Stomach (tissue), 9 donors: Measurements from ENCODE around the gene RBMS1. TPM values are rescaled to one million over a fixed set of nuclear protein-coding genes. Genes with fewer than 3 reads are reported as not detected.

Source experiments
- DNase-seq, 2 donors: peaks; one replicate each; pipeline versions ENCODE4 v3.0.0 to v3.0.0-alpha.2; 2013 to 2019
- H3K27ac ChIP-seq, 5 donors: fragments of 200-600 bp in 4 of 5; sonication (generic) in 4 of 5; one replicate each; pipeline ENCODE4 v1.5.1; 2013 to 2019; ENCODE audit warnings: mild to moderate bottlenecking in 1 of 5, moderate library complexity in 1 of 5
- H3K27me3 ChIP-seq, 3 donors: fragments of 200-600 bp; sonication (generic); one replicate each; pipeline ENCODE4 v1.5.1; 2017 to 2019; ENCODE audit warnings: mixed run types in 1 of 3
- H3K36me3 ChIP-seq, 4 donors: fragments of 200-600 bp; sonication (generic); 1 replicate in 3 of 4; 2 replicates in 1 of 4; pipeline ENCODE4 v1.5.1; 2016 to 2019
- H3K4me1 ChIP-seq, 4 donors: fragments of 200-600 bp; sonication (generic); one replicate each; pipeline ENCODE4 v1.5.1; 2016 to 2019
- H3K4me3 ChIP-seq, 4 donors: fragments of 200-600 bp; sonication (generic) in 3 of 4; one replicate each; pipeline ENCODE4 v1.5.1; 2016 to 2019; ENCODE audit warnings: mild to moderate bottlenecking in 1 of 4
- H3K9me3 ChIP-seq, 4 donors: fragments of 200-600 bp; sonication (generic); one replicate each; pipeline ENCODE4 v1.5.1; 2016 to 2019
- EP300 ChIP-seq: sonication (generic); formaldehyde crosslinking; IDR thresholded peaks from one replicate; pipeline ENCODE4 v1.6.1; 2017; ENCODE audit warnings: antibody characterized with exemption
- POLR2A ChIP-seq, 4 donors: fragments of 450-650 bp; IDR thresholded peaks; one replicate each; pipeline ENCODE4 v1.6.1; 2016; ENCODE audit warnings: antibody characterized with exemption in 4 of 4, control low read depth in 2 of 4, mild to moderate bottlenecking in 1 of 4, moderate library complexity in 1 of 4
- POLR2AphosphoS5 ChIP-seq, 3 donors: sonication (generic); formaldehyde crosslinking; IDR thresholded peaks; one replicate each; pipeline ENCODE4 v1.6.1; 2016; ENCODE audit warnings: antibody characterized with exemption in 3 of 3
- WGBS, 5 donors: extraction: QIAGEN DNeasy Blood & Tissue Kit in 3 of 5; methylation state at CpG; one replicate each; pipeline versions ENCODE4 v1.1.5 to v1.1.7; 2013 to 2018; 5-methylcytosine and 5-hydroxymethylcytosine counted together
- intact Hi-C: fragments of 100-400 bp; cut with DNase I; formaldehyde crosslinking; loops from one replicate; pipeline ENCODE4 v1.15.1; 2023; ENCODE audit warnings: low total_unique reads
- polyA plus RNA-seq, 3 donors: library from polyadenylated mRNA; stranded (reverse); fragments of 200-250 nt; gene quantifications; one replicate each; pipeline ENCODE4 v1.2.3, GENCODE V29; 2013
- total RNA-seq, 5 donors: library from RNA; depleted of rRNA; stranded (reverse); fragments of >200 nt; gene quantifications; one replicate each; pipeline versions ENCODE4 v1.1.0 to v1.2.3, GENCODE V29; 2014 to 2016
- TF ChIP-seq, protein P1 (sequence below), 7 experiments: fragments of 450-650 bp in 4 of 7; fragments of 200-600 bp in 3 of 7; sonication (generic) in 3 of 7; IDR thresholded peaks; one replicate each; pipeline ENCODE4 v1.5.1; 2016 to 2019; ENCODE audit warnings: antibody characterized with exemption in 7 of 7, control low read depth in 2 of 7, mild to moderate bottlenecking in 1 of 7
- donor health status: healthy with polysubstance abuse.
- donor health status: Bipolar disorder and iron deficiency.
- donor health status: healthy.

Gene RBMS1
- total and polyA plus RNA-seq, 8 donors, result 4.3 to 134 (median 27.8) TPM

GRCh38 chr2:160373263-160373662, 120.3 kb downstream of the RBMS1 start:
- H3K4me3 ChIP-seq, result no peak overlapping the region
- H3K36me3 ChIP-seq, result no peaks in the 10 kb centered on the region
- no peak for DNase-seq
- H3K27ac ChIP-seq, result peak overlapping the region in 3 of 5 donors; percentile 9 to 80 (median 46)
- intact Hi-C loops, result no loop called here
- no peak for TF ChIP-seq POLR2AphosphoS5 (IDR thresholded peaks at IDR 0.05)
- TF ChIP-seq, protein P1, sequence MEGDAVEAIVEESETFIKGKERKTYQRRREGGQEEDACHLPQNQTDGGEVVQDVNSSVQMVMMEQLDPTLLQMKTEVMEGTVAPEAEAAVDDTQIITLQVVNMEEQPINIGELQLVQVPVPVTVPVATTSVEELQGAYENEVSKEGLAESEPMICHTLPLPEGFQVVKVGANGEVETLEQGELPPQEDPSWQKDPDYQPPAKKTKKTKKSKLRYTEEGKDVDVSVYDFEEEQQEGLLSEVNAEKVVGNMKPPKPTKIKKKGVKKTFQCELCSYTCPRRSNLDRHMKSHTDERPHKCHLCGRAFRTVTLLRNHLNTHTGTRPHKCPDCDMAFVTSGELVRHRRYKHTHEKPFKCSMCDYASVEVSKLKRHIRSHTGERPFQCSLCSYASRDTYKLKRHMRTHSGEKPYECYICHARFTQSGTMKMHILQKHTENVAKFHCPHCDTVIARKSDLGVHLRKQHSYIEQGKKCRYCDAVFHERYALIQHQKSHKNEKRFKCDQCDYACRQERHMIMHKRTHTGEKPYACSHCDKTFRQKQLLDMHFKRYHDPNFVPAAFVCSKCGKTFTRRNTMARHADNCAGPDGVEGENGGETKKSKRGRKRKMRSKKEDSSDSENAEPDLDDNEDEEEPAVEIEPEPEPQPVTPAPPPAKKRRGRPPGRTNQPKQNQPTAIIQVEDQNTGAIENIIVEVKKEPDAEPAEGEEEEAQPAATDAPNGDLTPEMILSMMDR (IDR thresholded peaks at IDR 0.05), result no peak
- TF ChIP-seq POLR2A (IDR thresholded peaks at IDR 0.05), result no peak
- TF ChIP-seq EP300, result no peak
- no peaks in the 10 kb centered on the region for H3K27me3 ChIP-seq
- H3K9me3 ChIP-seq, result no peaks in the 10 kb centered on the region
- H3K4me1 ChIP-seq, result peaks cover 44 to 100% (median 71%) of the 10 kb centered on the region in 4 donors
- 73 to 86% (median 81%) methylated on average over 2 of the region's 2 CpGs for WGBS, 5 donors

DNA sequence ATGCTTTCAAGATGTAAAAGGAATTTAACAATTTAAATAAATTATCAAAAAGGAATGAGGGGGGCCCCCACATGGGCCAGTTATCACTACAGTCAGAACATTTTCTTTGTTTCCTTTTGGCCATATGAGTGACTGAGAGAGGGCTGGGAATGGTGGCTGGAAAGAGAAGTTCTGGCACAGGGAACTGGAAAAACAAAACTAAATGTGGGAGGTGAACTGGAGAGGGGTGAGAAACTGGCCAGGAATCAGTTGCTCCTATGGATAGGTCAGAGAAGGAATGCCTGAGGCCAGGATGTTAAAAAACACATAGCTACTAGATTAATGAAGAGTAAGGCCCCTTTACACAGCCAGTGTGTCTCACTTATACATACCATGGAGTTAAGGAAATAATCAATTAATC, 121.0 kb downstream of the RBMS1 start:
- H3K27me3 ChIP-seq, result no peaks in the 10 kb centered on the region
- intact Hi-C loops, result no loop called here
- no peak for TF ChIP-seq POLR2A (IDR thresholded peaks at IDR 0.05)
- no peak for TF ChIP-seq POLR2AphosphoS5 (IDR thresholded peaks at IDR 0.05)
- TF ChIP-seq, protein P1 (IDR thresholded peaks at IDR 0.05), result no peak
- TF ChIP-seq EP300, result no peak
- H3K4me3 ChIP-seq, result no peak overlapping the region
- no peaks in the 10 kb centered on the region for H3K36me3 ChIP-seq
- H3K27ac ChIP-seq, result peak overlapping the region in 4 of 5 donors; percentile 17 to 80 (median 38)
- H3K4me1 ChIP-seq, result peaks cover 44 to 100% (median 74%) of the 10 kb centered on the region in 4 donors
- peak in 1 of 2 donors; percentile 34 for DNase-seq
- no peaks in the 10 kb centered on the region for H3K9me3 ChIP-seq

- H3K4me1 ChIP-seq, result peaks cover 44 to 100% (median 72%) of the 10 kb centered on the region in 4 donors
- no peaks in the 10 kb centered on the region for H3K27me3 ChIP-seq
- H3K4me3 ChIP-seq, result no peak overlapping the region
- H3K36me3 ChIP-seq, result no peaks in the 10 kb centered on the region
- H3K9me3 ChIP-seq, result no peaks in the 10 kb centered on the region
- no peak for DNase-seq
- 34 to 73% (median 63%) methylated on average over 1 of the region's 1 CpG for WGBS, 5 donors
- H3K27ac ChIP-seq, result peak overlapping the region in 4 of 5 donors; percentile 17 to 80 (median 38)
- intact Hi-C loops, result no loop called here
- TF ChIP-seq EP300, result no peak
- no peak for TF ChIP-seq POLR2A (IDR thresholded peaks at IDR 0.05)
- no peak for TF ChIP-seq POLR2AphosphoS5 (IDR thresholded peaks at IDR 0.05)
- TF ChIP-seq, protein P1 (IDR thresholded peaks at IDR 0.05), result no peak
These were observed 121.6 kb downstream of the RBMS1 start for GRCh38 chr2:160372010-160372356.

DNA sequence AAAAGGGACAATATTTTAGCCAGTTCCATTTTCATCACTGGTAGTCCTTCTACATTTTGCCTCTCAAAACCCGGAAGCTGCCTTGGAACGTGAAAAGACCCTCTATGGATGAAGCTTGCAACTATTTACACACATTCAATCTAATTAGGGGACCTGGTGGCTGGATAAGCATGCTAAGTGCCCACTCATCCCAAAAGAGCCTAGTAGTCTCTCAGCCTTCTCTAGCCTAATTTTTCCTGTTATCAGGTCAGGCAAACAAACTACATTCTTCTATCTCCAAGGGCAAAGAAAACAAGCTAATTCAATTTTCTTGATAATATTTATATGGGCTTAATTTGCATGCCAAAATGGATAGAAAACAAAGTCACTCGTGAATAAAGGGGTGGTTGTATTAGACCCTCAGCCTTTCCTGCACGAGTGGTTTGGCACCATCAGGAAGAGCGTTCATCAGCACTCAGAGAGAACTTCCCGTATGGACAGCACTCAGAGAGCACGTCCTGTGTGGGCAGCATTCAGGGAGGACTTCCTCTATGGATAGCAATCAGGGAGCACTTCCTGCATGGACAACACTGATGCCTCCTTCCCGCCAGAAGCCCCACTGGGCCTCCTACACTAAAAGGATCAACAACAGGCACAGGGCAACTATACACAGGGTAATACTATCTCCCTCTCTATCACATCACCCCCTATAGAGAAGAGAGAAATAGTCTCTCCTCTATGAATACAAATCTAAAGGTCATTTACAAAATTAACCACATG, 122.2 kb downstream of the RBMS1 start:
- TF ChIP-seq EP300 (no peak), POLR2A (IDR thresholded peaks at IDR 0.05) (no peak), POLR2AphosphoS5 (IDR thresholded peaks at IDR 0.05) (no peak)
- TF ChIP-seq, protein P1 (IDR thresholded peaks at IDR 0.05), result no peak
- H3K27ac ChIP-seq, result peak overlapping the region in 3 of 5 donors; percentile 17 to 80 (median 46)
- H3K4me3 ChIP-seq, result no peak overlapping the region
- no peaks in the 10 kb centered on the region for H3K9me3 ChIP-seq
- peaks cover 43 to 100% (median 71%) of the 10 kb centered on the region in 4 donors for H3K4me1 ChIP-seq
- 42 to 60% (median 47%) methylated on average over 8 of the region's 8 CpGs for WGBS, 5 donors
- peak in 1 of 2 donors; percentile 32 for DNase-seq
- no peaks in the 10 kb centered on the region for H3K27me3 ChIP-seq
- H3K36me3 ChIP-seq, result no peaks in the 10 kb centered on the region
- intact Hi-C loops, result no loop called here
